AG04450 (cell line): ENCODE results near the gene GOLGA6B. TPM values are rescaled to one million over a fixed set of nuclear protein-coding genes. Genes with fewer than 3 reads are reported as not detected.
"Not testable (repeated sequence)": the region's sequence is repeated elsewhere in the genome, so short reads cannot be mapped to it uniquely, and the experiment has no call there.

ENCODE experiments used
- CTCF ChIA-PET: fragments of 300-600, 350-600 bp; formaldehyde crosslinking; extraction: SDS; loops from one replicate; lab custom pipeline; 2022; ENCODE audit warnings: antibody characterized with exemption, inconsistent platforms; lab: Charles Lee
- POLR2A ChIA-PET: fragments of 350-600 bp; formaldehyde crosslinking; extraction: SDS; loops from one replicate; lab custom pipeline; 2021; ENCODE audit warnings: antibody characterized with exemption, inconsistent platforms; lab: Yijun Ruan, JAX
- DNase-seq: peaks from one replicate; pipeline ENCODE4 v3.0.0-alpha.2; 2011; ENCODE audit warnings: low read depth, low spot score
- H3K27ac ChIP-seq: one replicate; pipeline ENCODE4 v1.5.1; 2012; ENCODE audit warnings: low read depth, low read length, control low read depth
- H3K27me3 ChIP-seq: one replicate; pipeline ENCODE4 v1.6.0; 2012; ENCODE audit warnings: low read length; ENCODE audit not compliant: control insufficient read depth, insufficient read depth
- H3K4me3 ChIP-seq: 2 replicates; pipeline ENCODE4 v1.5.1; 2011; ENCODE audit warnings: mild to moderate bottlenecking, low read depth, low read length, control low read depth
- H3K9me3 ChIP-seq: 2 replicates; pipeline ENCODE4 v1.5.1; 2012; ENCODE audit warnings: low read length; ENCODE audit not compliant: control insufficient read depth, insufficient read depth
- polyA minus RNA-seq: library from RNA; depleted of rRNA, polyadenylated mRNA; stranded (reverse); fragments of >200 nt; gene quantifications from 2 replicates; pipeline ENCODE4 v1.2.3, GENCODE V29; 2011; rRNA and poly(A)+ RNA removed
- polyA plus RNA-seq: library from polyadenylated mRNA; depleted of rRNA; stranded (reverse); fragments of >200 nt; gene quantifications from 2 replicates; pipeline ENCODE4 v1.2.3, GENCODE V29; 2011; rRNA removed
- TF ChIP-seq, protein P1 (sequence below): IDR thresholded peaks from 2 replicates; pipeline ENCODE4 v1.5.1; 2011; ENCODE audit warnings: low read depth, low read length, control low read depth, inconsistent platforms

GOLGA6B gene, protein sequence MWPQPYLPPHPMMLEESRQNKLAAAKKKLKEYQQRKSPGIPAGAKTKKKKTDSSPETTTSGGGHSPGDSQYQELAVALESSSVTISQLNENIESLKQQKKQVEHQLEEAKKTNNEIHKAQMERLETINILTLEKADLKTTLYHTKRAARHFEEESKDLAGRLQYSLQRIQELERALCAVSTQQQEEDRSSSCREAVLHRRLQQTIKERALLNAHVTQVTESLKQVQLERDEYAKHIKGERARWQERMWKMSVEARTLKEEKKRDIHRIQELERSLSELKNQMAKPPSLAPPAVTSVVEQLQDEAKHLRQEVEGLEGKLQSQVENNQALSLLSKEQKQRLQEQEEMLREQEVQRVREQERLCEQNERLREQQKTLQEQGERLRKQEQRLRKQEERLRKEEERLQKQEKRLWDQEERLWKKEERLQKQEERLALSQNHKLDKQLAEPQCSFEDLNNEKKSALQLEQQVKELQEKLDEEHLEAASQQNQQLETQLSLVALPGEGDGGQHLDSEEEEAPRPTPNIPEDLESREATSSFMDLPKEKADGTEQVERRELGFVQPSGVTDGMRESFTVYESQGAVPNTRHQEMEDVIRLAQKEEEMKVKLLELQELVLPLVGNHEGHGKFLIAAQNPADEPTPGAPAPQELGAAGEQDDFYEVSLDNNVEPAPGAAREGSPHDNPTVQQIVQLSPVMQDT
- polyA plus RNA-seq (not detected in 2 replicates), polyA minus RNA-seq (not detected in 2 replicates)

DNA sequence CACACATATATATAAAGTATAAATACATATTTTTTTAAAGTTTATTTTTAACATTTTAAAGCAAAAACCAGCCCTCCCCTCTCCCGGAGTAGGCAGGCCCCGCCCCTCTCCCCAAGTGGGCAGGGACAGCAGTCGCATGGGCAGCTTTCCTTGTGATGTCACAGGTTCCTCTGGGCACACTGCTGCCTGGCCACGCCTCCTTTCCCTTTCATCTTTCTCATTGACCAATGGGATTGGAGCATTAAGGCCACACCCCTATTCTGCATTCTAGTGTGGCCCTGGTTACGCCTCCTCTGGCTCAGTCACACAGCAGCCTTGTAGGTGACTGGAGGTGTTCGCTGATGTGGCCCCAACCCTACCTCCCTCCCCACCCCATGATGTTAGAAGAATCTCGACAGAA is at the start of gene GOLGA6B:
Gene GOLGA6B, plus strand, starts transcription at position 301 of the 400 bp plus-strand sequence. Its CDS starts 41 bp downstream, at position 342.
- CTCF ChIA-PET, POLR2A ChIA-PET, H3K9me3 ChIP-seq: not testable (repeated sequence)

DNA sequence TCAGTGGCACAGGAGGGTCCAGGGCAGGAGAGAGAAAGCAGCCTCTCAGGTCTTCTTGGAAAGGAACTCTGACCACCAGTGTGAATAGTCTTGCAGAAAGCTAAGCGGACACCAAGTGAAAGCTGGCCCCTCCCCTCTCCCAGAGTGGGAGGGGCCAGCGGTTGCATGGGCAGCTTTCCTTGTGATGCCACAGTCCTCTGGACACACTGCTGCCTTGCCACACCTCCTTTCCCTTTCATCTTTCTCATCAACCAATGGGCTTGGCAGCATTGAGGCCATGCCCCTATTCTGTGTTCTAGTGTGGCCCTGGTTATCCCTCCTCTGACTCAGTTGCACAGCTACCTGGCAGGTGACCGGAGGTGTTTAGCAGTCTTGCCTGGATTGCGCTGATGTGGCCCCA is 49.7 kb upstream of the GOLGA6B start:
- Histone ChIP-seq H3K4me3 (no peak overlapping the region), H3K9me3 (no peaks in the 10 kb centered on the region), H3K27ac (no peak overlapping the region), H3K27me3 (peaks cover 3% of the 10 kb centered on the region)
- TF ChIP-seq, protein P1, sequence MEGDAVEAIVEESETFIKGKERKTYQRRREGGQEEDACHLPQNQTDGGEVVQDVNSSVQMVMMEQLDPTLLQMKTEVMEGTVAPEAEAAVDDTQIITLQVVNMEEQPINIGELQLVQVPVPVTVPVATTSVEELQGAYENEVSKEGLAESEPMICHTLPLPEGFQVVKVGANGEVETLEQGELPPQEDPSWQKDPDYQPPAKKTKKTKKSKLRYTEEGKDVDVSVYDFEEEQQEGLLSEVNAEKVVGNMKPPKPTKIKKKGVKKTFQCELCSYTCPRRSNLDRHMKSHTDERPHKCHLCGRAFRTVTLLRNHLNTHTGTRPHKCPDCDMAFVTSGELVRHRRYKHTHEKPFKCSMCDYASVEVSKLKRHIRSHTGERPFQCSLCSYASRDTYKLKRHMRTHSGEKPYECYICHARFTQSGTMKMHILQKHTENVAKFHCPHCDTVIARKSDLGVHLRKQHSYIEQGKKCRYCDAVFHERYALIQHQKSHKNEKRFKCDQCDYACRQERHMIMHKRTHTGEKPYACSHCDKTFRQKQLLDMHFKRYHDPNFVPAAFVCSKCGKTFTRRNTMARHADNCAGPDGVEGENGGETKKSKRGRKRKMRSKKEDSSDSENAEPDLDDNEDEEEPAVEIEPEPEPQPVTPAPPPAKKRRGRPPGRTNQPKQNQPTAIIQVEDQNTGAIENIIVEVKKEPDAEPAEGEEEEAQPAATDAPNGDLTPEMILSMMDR, result no peak
- ChIA-PET CTCF (no interaction called here), POLR2A (no interaction called here)
- no peak for DNase-seq

More for the DNA sequence above, at the start of gene GOLGA6B:
- H3K27me3 ChIP-seq, DNase-seq, H3K27ac ChIP-seq, H3K4me3 ChIP-seq: not testable (repeated sequence)

DNA sequence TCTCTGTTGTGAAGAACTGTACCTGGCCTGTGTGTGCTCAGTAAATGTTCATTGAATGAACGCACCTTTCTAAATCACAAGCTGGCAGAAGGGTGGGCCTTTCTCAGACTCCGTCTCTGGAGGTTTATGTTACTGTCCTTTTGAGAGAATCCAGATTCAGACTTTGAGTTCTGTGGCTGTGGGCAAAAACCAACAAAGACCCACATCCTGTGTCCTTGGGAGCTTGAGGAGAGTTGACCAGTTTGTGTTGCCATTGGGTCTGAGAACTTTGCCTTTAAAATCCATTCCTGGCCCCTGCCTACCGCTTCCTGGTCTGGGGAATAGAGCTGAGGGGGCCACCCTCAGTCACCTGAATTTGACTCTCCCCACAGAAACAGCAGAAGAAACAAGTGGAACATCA is 46.4 kb upstream of the GOLGA6B start:
- CTCF ChIA-PET, result interaction anchor here (1.3 kb wide), 1 partner anchor 8 kb away, joined by 8 read pairs; no protein-coding TSS in a partner anchor
- H3K27ac ChIP-seq, H3K4me3 ChIP-seq, POLR2A ChIA-PET, H3K27me3 ChIP-seq, H3K9me3 ChIP-seq, DNase-seq: not testable (repeated sequence)

DNA sequence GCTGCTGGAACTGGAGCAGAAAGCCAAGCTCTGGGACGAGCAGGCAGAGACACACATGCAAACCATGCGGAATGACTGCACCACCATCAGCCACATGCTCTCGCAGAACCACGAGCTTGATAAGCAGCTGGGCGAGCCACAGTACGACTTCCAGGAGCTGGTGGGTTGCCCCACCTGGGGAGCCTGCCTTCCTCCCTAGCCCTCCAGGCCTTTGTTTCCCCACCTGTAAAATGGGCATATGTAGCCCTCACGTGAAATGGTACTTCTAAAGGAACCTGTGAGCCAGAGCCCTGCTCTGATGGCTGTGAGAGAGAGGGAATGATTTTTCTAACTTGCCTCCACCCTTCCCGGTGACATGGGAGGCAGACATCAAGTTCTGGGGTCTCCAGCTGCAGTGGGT is 44.6 kb upstream of the GOLGA6B start:
- DNase-seq, result no peak
- TF ChIP-seq, protein P1, result no peak

DNA sequence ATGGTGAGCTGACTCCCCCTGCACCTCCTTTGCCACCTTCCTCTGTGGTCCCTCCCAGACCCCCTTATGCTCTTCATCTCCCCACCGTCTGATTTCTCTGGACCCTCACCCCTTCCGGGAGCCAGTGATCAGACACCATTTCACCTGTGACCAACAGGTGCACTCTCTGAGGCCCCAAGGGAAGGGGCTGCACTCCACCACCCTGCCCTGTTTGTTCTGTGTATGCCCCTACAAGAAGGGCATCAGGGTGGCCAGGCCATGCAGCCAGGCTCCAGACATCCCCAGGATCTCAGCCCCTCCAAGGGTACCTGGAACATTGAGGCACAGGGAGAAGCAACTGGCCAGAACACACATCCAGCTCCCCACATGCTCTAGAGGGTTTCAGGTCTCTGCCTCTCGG is 42.2 kb upstream of the GOLGA6B start:
- POLR2A ChIA-PET, H3K9me3 ChIP-seq, DNase-seq, H3K27ac ChIP-seq, H3K4me3 ChIP-seq, H3K27me3 ChIP-seq: not testable (repeated sequence)
- CTCF ChIA-PET, result interaction anchor here (1.6 kb wide), 1 partner anchor 12 kb away, joined by 6 read pairs; no protein-coding TSS in a partner anchor

More for the DNA sequence above, 44.6 kb upstream of the GOLGA6B start:
- Histone ChIP-seq H3K4me3 (no peak overlapping the region), H3K27ac (no peak overlapping the region), H3K27me3 (peaks cover 7% of the 10 kb centered on the region), H3K9me3 (no peaks in the 10 kb centered on the region)
- ChIA-PET CTCF (no interaction called here), POLR2A (no interaction called here)

DNA sequence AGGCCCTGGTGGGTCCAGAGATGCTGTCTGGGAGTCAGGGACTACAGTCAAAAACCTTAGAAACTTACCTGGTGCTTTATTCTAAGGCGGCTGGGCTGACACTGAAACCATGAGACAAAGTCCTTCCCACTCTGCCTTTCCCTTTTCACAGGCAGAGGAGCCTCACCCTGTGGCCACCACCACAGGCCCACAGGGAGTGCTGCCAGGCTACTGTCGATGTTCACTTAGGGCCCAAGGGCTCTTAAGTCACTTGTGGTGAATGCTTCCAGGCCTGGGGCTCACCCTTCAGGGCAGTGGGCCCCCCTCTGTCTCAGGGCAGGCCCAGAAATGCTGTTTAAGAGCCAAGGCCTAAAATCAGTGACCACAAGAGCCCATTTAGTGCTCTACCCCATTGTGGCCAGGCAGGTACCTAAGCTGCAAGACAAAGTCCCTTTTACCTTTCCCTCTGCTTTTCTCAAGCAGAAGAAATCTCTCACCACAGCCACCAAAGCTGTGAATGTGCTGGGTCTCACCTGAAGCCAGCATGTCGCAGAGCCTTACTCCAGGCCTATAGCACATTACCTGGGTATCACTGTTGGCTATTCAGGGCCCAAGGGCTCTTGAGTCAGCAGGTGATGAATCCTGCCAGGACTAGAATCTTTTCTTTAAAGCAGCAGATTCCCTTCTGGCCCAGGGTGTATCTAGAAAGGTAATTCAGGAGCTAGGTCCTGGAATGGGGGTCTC is 39.5 kb upstream of the GOLGA6B start:
- TF ChIP-seq, protein P1, result no peak
- CTCF ChIA-PET, result no interaction called here
- H3K9me3 ChIP-seq, result no peaks in the 10 kb centered on the region
- POLR2A ChIA-PET, result no interaction called here
- H3K27ac ChIP-seq, result no peak overlapping the region
- no peak overlapping the region for H3K4me3 ChIP-seq
- H3K27me3 ChIP-seq, result peaks cover 6% of the 10 kb centered on the region
- no peak for DNase-seq

DNA sequence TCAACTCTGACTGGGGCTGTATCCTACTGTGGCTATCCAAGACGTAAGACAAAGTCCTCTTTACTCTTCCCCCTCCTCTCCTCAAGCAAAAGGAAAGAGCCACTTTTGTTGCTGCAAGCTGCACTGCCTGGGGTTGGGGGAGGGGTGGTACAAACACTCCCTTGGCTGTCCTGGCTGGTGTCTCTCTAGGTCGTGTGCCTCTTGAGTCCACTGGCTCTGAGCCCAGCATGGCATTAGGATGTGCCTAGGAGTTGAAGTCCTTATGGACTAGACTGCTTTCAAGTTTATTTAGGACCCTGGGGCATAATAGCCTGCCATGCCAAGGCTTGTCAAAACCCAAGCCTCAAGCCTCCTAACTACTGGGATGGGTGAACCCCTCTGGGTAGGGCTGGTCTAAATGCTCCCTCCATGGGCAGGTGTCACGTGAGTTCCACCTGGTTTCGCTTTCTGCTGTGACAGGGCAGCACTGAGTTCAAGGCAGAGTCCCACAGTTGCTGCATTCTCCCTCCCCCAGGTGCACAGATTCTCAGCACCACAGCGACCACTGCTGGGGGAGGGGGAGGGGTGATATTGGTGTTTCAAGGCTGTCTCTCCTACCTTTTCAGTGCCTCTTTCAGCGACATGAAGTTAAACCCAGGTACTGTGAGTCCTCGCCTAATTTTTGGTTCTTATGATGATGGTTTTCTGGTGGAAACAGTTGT is 38.8 kb upstream of the GOLGA6B start:
- DNase-seq, H3K4me3 ChIP-seq, POLR2A ChIA-PET, CTCF ChIA-PET, H3K27me3 ChIP-seq, H3K9me3 ChIP-seq, H3K27ac ChIP-seq: not testable (repeated sequence)
